GM10266 (cell line): Measurements from ENCODE around the gene MEGF6.
A peak's percentile ranks its signal among the peaks of the same experiment; 100 is the strongest.

Source experiments
- DNase-seq: peaks from one replicate; pipeline ENCODE4 v3.0.0; 2012; ENCODE audit errors: extremely low spot score
- TF ChIP-seq, protein P1 (sequence below): IDR thresholded peaks from 2 replicates; pipeline ENCODE4 v1.5.1; 2012; ENCODE audit warnings: mild to moderate bottlenecking, low read depth; ENCODE audit not compliant: control insufficient read depth, insufficient read depth; ENCODE audit errors: missing control alignments

MEGF6 gene, protein sequence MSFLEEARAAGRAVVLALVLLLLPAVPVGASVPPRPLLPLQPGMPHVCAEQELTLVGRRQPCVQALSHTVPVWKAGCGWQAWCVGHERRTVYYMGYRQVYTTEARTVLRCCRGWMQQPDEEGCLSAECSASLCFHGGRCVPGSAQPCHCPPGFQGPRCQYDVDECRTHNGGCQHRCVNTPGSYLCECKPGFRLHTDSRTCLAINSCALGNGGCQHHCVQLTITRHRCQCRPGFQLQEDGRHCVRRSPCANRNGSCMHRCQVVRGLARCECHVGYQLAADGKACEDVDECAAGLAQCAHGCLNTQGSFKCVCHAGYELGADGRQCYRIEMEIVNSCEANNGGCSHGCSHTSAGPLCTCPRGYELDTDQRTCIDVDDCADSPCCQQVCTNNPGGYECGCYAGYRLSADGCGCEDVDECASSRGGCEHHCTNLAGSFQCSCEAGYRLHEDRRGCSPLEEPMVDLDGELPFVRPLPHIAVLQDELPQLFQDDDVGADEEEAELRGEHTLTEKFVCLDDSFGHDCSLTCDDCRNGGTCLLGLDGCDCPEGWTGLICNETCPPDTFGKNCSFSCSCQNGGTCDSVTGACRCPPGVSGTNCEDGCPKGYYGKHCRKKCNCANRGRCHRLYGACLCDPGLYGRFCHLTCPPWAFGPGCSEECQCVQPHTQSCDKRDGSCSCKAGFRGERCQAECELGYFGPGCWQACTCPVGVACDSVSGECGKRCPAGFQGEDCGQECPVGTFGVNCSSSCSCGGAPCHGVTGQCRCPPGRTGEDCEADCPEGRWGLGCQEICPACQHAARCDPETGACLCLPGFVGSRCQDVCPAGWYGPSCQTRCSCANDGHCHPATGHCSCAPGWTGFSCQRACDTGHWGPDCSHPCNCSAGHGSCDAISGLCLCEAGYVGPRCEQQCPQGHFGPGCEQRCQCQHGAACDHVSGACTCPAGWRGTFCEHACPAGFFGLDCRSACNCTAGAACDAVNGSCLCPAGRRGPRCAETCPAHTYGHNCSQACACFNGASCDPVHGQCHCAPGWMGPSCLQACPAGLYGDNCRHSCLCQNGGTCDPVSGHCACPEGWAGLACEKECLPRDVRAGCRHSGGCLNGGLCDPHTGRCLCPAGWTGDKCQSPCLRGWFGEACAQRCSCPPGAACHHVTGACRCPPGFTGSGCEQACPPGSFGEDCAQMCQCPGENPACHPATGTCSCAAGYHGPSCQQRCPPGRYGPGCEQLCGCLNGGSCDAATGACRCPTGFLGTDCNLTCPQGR (N-terminal part only)

DNA sequence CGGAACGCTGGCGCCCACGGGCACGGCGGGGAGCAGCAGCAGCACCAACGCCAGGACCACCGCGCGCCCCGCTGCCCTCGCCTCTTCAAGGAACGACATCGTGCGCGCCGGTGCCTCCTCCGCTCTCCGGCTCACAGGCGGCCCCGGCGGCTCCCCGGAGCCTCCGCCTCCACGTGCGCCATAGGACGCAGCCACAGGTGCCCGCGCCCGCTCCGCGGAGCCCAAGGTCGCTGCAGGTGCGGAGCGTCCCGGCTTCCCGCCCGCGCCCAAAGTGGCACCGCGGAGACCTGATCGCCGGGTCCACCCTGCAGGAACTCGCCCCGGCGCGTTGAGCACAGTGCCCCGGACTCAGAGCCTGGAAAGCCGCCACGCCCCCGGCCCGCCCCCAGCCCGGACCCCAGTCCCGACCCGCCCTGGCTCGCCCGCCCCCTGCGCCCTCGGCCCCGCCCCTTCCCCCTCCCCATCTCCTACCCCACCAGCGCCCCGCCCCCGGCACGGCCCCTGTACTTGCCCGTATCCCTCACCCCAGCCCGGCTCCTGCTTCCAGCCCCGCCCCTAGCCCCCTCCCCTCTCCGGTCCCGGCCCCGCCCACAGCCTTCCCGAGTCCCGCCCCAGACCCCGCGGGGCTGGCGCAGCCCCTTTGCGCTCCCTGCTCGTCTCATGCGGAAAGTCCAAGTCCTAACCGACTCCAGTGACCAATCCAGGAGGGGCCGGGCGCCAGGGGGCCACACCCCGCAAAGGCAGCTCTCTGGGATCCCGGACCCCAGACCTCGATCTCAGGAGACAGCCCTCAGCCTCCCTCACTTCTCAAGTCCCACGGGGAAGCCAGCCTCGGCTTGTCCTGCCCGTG is at the start of gene MEGF6:
TSS of gene MEGF6 (minus strand) at position 339 of the 850 bp plus-strand sequence. CDS start at position 99, 240 bp downstream.
- TF ChIP-seq, protein P1, sequence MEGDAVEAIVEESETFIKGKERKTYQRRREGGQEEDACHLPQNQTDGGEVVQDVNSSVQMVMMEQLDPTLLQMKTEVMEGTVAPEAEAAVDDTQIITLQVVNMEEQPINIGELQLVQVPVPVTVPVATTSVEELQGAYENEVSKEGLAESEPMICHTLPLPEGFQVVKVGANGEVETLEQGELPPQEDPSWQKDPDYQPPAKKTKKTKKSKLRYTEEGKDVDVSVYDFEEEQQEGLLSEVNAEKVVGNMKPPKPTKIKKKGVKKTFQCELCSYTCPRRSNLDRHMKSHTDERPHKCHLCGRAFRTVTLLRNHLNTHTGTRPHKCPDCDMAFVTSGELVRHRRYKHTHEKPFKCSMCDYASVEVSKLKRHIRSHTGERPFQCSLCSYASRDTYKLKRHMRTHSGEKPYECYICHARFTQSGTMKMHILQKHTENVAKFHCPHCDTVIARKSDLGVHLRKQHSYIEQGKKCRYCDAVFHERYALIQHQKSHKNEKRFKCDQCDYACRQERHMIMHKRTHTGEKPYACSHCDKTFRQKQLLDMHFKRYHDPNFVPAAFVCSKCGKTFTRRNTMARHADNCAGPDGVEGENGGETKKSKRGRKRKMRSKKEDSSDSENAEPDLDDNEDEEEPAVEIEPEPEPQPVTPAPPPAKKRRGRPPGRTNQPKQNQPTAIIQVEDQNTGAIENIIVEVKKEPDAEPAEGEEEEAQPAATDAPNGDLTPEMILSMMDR: no peak

DNA sequence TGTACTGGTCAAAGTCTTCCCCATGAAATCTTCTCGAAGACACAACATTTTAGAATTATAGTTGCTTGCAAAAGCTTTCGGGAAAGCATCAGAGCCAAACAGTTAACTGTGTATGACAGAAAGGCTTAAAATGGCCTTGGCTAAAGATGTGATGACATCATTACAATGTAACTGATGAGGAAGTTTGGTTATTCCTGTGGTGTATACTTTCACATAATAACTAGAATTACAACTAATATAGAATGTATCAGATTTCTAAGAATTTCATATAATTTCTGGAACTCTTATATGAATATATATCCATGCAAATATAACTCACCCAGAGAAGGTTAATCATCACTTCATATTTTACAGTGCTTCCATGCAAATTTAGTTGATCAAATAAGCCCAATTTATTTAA is 49.4 kb upstream of the MEGF6 start:
- no peak for DNase-seq
- TF ChIP-seq, protein P1: no peak

More for the DNA sequence above, at the start of gene MEGF6:
- peak; percentile 79 for DNase-seq

DNA sequence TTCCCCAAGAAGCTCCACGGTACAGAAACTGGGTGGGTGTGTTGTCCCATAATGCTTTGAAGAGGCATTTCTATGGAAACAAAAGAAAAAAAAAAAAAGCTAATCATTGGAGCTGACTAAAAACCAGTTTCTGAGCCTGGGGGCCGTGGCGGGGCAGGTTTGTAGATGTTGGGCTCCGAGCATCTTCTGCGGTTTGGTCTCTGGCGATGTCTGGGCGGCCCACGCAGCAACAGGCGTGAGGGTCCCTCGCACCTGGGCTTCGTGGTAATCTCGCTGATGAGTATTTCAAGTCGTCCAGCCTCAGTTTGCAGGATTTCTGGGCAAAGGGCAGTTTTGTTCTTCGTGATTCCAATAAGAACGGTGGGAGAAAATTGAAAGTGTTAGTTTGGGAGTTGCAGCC is 47.8 kb upstream of the MEGF6 start:
- no peak for DNase-seq
- TF ChIP-seq, protein P1: no peak

DNA sequence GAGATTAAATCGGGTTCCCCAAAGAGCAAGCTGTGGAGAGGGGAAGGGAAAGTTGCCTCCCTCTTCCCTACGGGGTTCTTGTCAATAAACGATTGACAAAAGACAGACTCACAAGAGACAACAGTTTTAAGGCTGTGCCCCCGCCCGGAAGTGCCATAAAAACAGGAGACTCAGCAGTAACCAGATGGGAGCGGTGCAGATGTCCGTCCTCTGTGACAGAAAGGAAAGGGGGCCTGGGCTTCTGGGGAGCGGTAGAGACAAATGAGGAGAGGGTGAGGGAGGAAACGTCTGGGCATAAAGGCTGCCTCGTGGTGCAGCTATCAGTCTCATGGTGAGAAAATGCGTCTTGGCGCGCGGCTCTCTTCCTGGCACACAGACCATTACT is 46.9 kb upstream of the MEGF6 start:
- no peak for DNase-seq
- TF ChIP-seq, protein P1: no peak

DNA sequence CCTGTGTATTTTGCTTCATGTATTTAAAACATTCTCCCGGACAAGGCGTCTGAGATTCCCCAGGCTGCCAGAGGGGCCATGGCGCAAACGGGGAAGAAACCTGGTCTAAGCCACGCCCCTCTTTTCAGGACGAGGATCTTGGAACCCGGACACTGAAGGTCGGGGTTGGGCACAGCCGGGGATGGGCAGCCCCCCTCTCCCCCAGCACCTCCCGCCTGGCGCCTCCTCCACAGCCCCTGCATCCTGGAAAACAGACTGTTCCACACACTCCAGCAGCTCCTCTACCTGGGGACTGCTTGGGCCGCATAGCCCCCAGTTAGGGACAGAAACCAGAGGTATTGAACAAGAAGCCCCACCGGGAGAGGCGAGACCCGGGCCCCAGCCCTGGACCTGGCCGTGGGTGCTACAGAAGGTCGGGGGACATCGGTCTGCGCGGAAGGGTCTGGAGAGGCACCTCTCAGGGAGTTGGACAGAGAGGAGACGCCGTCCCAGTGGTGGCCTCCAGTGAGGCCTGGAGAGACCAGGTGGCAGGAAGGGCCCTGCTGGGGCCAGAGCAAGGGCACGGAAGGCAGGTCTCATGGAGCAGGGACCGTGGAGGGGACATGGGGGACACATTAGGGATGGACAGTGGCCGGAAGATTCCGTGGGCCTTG is 46.4 kb upstream of the MEGF6 start:
- TF ChIP-seq, protein P1: no peak
- no peak for DNase-seq

DNA sequence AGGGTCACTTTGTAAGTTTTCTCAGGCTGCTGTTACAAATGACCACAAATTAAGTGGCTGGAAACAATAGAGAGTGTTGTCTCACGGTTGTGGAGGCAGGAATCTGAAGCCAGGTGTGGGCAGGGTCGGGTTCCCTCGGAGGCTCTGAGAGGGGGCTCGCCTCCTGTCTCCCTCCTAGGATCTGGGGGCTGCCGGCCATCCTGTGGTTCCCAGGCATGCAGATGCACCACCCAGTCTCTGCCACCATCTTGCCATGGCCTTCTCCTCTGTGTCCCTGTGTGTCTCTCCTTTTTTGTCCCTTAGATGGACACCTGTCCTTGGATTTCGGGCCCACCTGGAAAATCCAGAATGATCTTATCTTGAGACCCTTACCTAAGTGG is 45.8 kb upstream of the MEGF6 start:
- no peak for DNase-seq
- TF ChIP-seq, protein P1: no peak
